Stimulated activated CD8-positive, alpha-beta memory T cell treated with anti-CD3 and anti-CD28 coated beads, Interleukin-15, amount 100 ng/mL, for 24 hours (primary cell): Measurements from ENCODE around the gene IFNLR1.

Experiments used
- DNase-seq: peaks from one replicate; pipeline ENCODE4 v3.0.0-alpha.2; 2020; ENCODE audit warnings: low read depth

Gene IFNLR1

DNA sequence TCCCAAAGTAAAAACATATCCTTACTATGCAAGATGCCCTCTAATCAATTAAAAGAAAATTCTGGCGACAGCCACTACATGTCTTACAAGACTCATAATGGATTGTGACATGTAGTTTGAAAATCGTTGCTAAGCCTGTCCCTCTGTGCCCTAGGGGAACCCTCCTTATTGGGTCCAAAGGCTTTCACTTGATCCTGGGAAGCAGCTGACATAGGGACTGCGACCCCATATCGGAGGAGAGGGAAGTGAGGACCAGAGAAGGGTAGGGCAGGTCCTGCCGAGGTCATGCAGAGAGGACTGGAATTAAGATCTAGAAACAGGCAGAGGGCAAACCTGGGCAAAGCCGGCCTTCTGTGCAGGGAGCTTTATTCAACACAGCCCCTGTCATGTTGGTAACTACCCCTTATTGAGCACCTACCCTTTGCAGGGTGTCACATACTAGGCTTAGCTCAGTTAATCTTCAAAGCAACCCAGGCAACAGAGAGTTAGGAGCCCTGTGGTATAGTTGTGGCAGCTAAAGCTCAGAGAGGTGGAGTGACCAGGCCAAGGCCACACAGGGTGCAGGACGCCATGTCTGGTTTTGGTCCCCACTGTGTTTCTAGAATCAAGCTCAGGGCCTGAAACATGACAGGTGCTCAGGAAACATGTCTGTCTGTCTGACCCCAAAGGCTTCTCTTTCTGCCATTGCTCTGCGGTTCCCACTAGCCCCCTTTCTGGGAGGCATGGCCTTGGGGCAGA lies 18.4 kb upstream of the IFNLR1 start:
- no peak for DNase-seq

- DNase-seq: no peak
Observed at GRCh38 chr1:24204116-24204515, 17.0 kb upstream of the IFNLR1 start.

- no peak for DNase-seq
Observed at GRCh38 chr1:24203404-24203803, 16.3 kb upstream of the IFNLR1 start.

GRCh38 chr1:24202987-24203386 lies 15.9 kb upstream of the IFNLR1 start:
- DNase-seq: no peak

- no peak for DNase-seq
Observed at GRCh38 chr1:24202556-24202955, 15.5 kb upstream of the IFNLR1 start.

GRCh38 chr1:24201941-24202440 lies 14.9 kb upstream of the IFNLR1 start:
- DNase-seq: peak; percentile 32

DNA sequence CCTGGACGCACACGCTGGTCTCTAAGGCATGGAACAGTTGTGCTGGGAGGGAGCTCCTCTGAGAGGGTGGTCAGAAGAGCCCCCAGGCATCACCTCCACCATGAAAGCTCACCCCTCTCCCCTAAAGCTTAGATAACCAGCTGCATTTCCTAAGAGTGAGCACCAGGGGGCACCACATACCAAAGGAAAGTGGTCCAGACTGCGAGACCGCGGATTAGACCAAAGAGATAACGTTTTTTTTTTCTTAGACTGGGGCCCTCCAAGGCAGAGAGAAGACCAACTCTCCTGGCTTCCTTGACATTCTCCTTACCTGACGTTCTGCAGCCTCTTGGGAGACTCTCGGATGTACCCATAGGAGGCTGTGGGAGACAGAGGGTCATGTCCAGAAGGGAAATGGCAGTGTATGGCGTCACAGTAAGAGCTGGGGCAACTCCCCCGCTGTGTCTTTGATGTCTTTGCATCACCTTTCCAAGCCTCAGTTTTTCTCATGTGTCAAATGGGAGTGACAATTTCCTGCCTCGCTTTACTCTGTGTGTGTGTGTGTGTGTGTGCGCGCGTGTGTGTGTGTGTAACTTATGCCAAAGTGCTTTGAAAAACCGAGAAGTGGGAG lies 12.3 kb upstream of the IFNLR1 start:
- DNase-seq: peak; percentile 45

GRCh38 chr1:24198766-24199165 lies 11.7 kb upstream of the IFNLR1 start:
- DNase-seq: no peak

DNA sequence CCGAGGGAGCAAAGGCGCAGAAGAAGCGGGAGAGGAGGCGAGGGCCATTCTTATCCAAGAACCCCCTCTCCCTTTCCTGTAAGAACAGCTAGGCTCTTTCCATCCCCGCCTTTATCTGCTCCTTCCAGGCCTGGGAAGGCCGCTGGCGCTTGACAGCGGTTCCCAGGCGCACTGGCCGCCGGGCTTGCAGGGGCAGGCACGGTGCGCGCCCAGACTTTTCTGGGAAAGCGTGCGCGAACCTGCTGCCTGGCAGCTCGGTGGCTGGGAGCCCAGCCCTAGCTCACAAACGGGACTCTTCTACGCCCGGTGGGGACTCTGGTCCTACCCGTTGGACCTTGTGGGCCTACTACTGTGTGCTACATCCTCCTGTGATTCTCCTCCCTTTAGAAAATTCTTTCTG lies 8.8 kb upstream of the IFNLR1 start:
- DNase-seq: no peak

DNA sequence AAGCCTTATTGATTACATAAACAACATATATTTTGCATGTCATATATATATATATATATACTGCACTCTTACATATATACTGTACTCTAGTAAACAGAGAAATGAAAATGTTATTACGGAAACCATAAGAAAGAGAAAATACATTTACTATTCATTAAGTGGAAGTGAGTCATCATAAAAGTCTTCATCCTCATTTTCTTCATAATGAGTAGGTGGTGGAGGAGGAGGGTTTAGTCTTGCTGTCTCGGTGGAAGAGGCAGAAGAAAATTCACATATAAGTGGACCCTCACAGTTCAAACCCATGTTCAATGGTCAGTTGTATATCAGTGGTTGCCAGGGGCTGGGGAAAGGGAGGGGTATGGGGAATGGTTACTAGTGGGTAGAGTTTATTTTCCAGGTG lies 8.0 kb upstream of the IFNLR1 start:
- no peak for DNase-seq

GRCh38 chr1:24193046-24193445 lies 6.0 kb upstream of the IFNLR1 start:
- no peak for DNase-seq

GRCh38 chr1:24191860-24192259 lies 4.8 kb upstream of the IFNLR1 start:
- no peak for DNase-seq

GRCh38 chr1:24190983-24191461 lies 3.9 kb upstream of the IFNLR1 start:
- DNase-seq: no peak

DNA sequence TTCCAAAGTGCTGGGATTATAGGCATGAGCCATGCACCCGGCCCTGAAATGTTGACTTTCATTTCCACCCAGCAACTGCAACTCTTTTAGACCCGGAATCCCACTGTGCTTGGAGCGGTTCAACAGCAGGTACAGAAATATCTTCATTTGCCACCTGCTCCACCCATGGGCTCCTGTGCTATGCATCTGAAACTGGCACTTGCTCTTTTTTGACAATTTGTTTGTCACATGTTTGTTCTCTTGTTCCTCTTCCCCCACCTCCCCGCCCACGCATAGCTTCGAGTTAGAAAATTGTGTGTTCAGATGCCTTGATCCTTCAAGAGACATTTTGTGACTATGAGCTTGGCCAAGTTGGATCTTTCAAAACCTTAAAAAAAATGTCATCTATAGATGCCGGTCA lies 2.4 kb upstream of the IFNLR1 start:
- DNase-seq: no peak

- DNase-seq: no peak
Observed at GRCh38 chr1:24186711-24186992, 437 bp downstream of the IFNLR1 start.

DNA sequence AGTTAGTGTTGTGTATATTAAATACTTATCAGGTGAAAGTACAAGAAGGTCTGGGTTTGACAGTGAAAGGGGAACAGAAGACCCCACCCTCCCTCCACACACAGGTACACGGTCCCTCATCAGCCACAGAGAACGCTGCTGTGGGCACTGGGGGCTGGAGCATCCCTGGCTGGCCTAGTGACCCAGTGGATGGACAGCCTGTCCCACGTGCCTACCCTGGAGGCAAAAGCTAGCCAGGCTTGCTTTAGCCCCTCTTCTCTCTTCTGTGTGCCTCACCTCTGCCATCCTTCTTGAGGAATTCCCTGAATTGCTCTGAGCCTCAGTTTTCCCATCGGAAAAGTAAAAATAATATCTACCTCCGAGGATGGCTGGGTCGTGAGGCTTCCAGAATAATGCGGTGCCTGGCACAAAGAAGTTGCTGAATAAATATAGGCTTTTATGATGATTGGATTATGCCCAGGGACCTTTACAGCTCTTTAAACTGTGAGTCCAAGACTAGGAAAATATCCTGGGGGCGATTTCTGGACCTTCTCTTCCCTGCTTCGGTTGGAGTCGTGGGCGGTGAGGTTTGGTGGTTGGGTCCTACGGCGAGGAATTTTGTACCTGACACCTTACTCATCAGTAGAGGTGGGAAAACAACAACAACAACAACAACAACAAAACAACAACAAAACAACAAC lies 918 bp downstream of the IFNLR1 start:
- no peak for DNase-seq

- no peak for DNase-seq
Observed at GRCh38 chr1:24185076-24185475, 2.0 kb downstream of the IFNLR1 start.

- DNase-seq: no peak
Observed at GRCh38 chr1:24182061-24182460, 5.0 kb downstream of the IFNLR1 start.

DNA sequence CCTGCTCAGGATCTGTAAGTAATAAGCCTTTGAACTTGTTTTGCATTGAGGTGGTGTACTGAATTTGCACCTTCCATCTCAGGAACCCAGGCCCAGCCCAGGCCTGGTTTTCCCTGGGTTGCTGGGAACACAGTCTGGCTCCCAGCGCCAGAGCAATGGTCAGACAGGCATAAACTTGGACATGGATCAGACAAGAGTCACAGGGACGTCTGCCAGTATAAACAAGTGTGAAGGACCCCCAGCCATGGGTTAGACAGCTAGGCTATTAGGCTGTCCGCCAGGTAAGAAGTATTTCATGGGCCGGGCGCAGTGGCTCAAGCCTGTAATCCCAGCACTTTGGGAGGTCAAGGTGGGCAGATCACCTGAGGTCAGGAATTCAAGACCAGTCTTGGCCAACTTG lies 5.5 kb downstream of the IFNLR1 start:
- no peak for DNase-seq

DNA sequence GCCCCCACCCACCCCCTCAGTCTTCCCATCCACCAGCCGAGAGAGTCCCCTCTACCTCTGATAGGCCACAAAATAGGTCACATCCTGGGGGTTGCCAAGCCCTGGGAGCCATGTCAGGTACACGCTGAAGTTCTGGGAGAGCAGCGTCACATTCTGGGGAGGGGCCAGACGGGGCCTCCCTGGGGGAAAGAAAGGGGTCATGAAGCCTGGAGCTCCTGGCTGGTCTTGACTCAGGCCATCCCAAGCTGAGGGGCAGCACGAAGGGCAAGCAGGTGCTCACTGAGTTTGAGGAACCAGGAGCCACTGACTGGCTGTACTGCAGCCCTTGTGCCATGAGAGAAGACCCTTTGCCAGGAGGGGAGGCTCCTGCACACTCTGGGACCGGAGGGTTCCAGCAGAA lies 6.4 kb downstream of the IFNLR1 start:
- no peak for DNase-seq

DNA sequence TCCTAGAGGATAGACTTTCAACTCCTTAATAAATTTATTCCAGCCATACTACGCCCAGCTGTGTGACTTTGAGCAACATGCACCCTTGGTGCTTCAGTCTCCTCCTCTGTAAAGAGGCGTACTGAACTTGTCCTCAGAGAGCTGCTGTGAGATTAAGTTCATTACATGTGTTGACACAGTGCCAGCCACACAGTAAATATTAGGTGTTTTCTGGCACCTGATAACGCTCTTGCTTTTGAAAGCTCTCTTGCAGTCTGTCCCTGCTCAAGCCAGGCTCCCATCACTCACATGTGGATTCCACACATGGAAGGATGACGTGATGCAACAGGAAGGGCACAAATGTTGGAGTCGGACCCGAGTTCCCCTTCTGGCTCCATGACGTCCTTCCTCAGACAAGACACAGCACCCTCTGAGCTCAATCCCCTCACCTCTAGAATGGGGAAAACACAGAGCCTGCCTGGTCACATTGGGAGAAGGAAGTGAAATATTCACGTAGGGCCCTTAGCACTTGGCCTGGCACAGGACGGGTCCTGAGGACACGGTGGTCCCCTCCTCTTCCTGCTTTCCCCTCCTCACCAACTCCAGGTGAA lies 7.7 kb downstream of the IFNLR1 start:
- no peak for DNase-seq

DNA sequence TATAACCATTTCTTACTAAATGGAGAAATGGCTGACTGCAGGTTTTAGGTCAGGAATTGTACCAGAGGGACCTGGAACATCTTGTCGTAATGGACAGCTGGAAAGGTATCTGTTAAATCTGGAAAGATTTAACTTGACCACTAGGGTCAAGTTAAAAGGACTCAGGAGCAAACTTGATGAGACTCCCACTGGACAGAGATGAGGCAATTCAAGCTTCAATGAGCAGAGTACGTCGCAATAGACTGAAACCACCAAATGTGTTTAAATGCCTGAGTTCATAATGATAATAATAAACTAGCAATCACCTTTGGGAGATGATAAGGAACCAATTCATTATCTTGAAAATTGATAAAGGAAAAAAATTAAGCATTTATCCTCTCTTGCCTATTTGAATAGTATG lies 8.7 kb downstream of the IFNLR1 start:
- DNase-seq: no peak

DNA sequence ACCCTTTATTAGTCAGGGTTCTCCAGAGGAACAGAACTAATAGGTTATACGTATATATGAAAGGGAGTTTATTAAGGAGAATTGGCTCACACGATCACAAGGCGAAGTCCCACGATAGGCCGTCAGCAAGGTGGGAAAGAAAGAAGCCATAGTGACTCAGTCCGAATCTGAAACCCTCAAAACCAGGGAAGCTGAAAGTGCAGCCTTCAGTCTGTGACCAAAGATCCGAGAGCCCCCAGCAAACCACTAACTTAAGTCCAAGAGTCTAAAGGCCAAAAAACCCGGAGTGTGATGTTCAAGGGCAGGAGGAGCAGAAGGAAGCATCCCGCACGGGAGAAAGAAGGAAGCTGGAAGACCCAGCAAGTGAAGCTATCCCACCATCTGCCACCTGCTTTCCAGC lies 9.9 kb downstream of the IFNLR1 start:
- DNase-seq: no peak
